Parathyroid adenoma (tissue), 2 donors: ENCODE results near the gene ABCA3.

ENCODE experiments used
- H2AFZ ChIP-seq: fragments of 300-600 bp; sonication (generic); one replicate; pipeline ENCODE4 v1.7.0; 2017; ENCODE audit warnings: antibody characterized with exemption, mild to moderate bottlenecking
- H3K27ac ChIP-seq: fragments of 300-600 bp; sonication (generic); one replicate; pipeline ENCODE4 v1.7.0; 2017
- H3K27me3 ChIP-seq: fragments of 300-600 bp; sonication (generic); one replicate; pipeline ENCODE4 v1.7.0; 2017; ENCODE audit warnings: low read length; ENCODE audit not compliant: control insufficient read depth, insufficient read depth
- H3K36me3 ChIP-seq: fragments of 300-600 bp; sonication (generic); one replicate; pipeline ENCODE4 v1.7.0; 2017; ENCODE audit warnings: low read length; ENCODE audit not compliant: control insufficient read depth, insufficient read depth
- H3K4me1 ChIP-seq: fragments of 300-600 bp; sonication (generic); one replicate; pipeline ENCODE4 v1.7.0; 2017; ENCODE audit warnings: control low read depth
- H3K4me2 ChIP-seq: fragments of 300-600 bp; sonication (generic); one replicate; pipeline ENCODE4 v1.7.0; 2017; ENCODE audit warnings: low read length
- H3K4me3 ChIP-seq: fragments of 300-600 bp; sonication (generic); one replicate; pipeline ENCODE4 v1.7.0; 2017; ENCODE audit warnings: low read depth, low read length
- H3K79me2 ChIP-seq: fragments of 300-600 bp; sonication (generic); one replicate; pipeline ENCODE4 v1.7.0; 2017; ENCODE audit warnings: control low read depth
- H3K9ac ChIP-seq: fragments of 300-600 bp; sonication (generic); one replicate; pipeline ENCODE4 v1.7.0; 2017; ENCODE audit warnings: mild to moderate bottlenecking
- H3K9me3 ChIP-seq: fragments of 300-600 bp; sonication (generic); one replicate; pipeline ENCODE4 v1.7.0; 2017; ENCODE audit warnings: low read length; ENCODE audit not compliant: control insufficient read depth
- CTCF ChIP-seq: fragments of 300-600 bp; sonication (generic); IDR thresholded peaks from one replicate; pipeline ENCODE4 v1.7.0; 2017; ENCODE audit warnings: antibody characterized with exemption, mild to moderate bottlenecking
- donor health status: primary hyperparathyroidism.

ABCA3 gene

DNA sequence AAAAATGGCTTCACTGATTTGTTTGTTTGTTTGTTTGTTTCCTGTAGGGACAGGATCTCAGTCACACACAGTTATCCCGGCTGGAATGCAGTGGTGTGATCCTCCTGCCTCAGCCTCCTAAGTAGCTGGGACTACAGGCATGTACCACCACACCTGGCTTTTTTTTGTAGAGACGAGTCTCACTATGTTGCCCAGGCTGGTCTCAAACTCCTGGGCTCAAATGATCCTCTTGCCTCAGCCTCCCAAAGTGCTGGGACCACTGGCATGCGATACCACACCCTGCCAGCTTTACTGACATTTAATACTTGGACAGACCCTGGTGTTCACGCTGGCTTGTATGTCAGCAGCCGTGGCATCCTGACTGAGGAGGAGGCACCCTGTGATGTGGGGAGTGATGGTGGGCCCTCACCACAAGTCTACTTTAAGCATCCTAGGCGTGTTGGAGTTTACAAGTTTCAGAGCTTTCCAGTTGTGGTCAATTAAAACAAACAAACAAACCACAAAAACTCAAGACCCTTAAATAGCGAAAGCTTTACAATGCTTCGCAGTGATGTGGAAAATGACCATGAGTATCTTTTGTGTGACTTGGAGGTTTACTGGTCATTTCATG, 5.1 kb downstream of the ABCA3 start:
- H3K4me3 ChIP-seq = no peak overlapping the region
- H3K9ac ChIP-seq = no peak overlapping the region
- H3K27ac ChIP-seq = no peak overlapping the region
- no peaks in the 10 kb centered on the region for H3K27me3 ChIP-seq
- H3K79me2 ChIP-seq = peaks cover 7% of the 10 kb centered on the region
- no peak overlapping the region for H3K4me2 ChIP-seq
- no peaks in the 10 kb centered on the region for H3K36me3 ChIP-seq
- H3K4me1 ChIP-seq = peaks cover 6% of the 10 kb centered on the region
- TF ChIP-seq CTCF = no peak
- no peak overlapping the region for H2AFZ ChIP-seq
- H3K9me3 ChIP-seq = no peaks in the 10 kb centered on the region

DNA sequence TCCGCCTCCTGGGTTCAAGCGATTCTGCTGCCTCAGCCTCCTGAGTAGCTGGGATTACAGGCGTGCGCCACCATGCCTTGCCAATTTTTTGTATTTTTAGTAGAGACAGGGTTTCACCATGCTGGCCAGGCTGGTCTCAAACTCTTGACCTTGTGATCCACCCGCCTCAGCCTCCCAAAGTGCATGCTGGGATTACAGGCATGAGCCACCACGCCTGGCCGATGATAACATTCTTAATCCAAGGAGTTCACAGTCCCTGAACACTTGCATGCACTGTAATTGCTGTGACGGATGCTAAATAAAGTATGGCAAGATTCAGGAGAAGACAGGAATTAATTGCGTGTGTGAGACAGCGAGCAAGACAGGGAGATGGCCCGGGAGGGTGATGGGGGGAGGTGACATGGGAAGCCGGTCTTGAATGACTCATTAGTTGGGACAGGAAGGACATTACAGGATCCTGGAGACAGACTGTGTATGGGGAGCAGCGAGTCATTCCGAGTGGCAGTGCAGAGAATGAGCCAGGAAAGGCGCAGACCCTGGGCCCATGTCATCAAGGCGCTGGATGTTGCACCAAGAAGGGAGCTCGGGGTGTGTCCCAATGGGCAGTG, 6.7 kb downstream of the ABCA3 start:
- Histone ChIP-seq H3K27me3 (no peaks in the 10 kb centered on the region), H3K4me2 (no peak overlapping the region), H3K36me3 (no peaks in the 10 kb centered on the region), H2AFZ (no peak overlapping the region), H3K4me3 (no peak overlapping the region), H3K27ac (no peak overlapping the region), H3K4me1 (no peaks in the 10 kb centered on the region), H3K9ac (no peak overlapping the region), H3K9me3 (no peaks in the 10 kb centered on the region), H3K79me2 (peaks cover 10% of the 10 kb centered on the region)
- TF ChIP-seq CTCF = no peak

GRCh38 chr16:2333231-2333630, 7.3 kb downstream of the ABCA3 start:
- Histone ChIP-seq H3K4me3 (no peak overlapping the region), H3K9ac (no peak overlapping the region), H3K4me1 (no peaks in the 10 kb centered on the region), H3K27ac (no peak overlapping the region), H3K9me3 (no peaks in the 10 kb centered on the region), H3K27me3 (no peaks in the 10 kb centered on the region), H3K79me2 (peaks cover 10% of the 10 kb centered on the region), H3K36me3 (no peaks in the 10 kb centered on the region), H3K4me2 (no peak overlapping the region), H2AFZ (no peak overlapping the region)
- TF ChIP-seq CTCF = no peak

DNA sequence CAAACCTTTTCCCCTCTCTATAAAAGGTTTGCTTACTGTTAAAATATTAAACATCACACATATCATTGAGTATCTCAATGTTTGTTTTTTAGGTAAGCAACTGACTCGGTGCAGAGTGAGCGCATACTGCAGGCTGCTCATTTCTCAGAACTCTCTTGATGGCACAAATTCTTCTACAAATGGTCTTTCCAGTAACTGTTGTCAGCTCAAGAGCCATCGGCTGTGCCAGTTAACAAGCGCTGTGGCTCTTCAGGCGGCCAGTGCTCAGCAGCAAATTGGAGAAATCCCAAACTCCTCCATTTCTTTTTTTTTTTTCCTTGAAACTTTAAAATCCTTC, 8.6 kb downstream of the ABCA3 start:
- no peak overlapping the region for H3K27ac ChIP-seq
- H3K4me3 ChIP-seq = no peak overlapping the region
- H3K9me3 ChIP-seq = no peaks in the 10 kb centered on the region
- no peak overlapping the region for H3K9ac ChIP-seq
- no peak overlapping the region for H3K4me2 ChIP-seq
- H3K4me1 ChIP-seq = no peaks in the 10 kb centered on the region
- H3K79me2 ChIP-seq = peaks cover 10% of the 10 kb centered on the region
- no peak overlapping the region for H2AFZ ChIP-seq
- no peaks in the 10 kb centered on the region for H3K36me3 ChIP-seq
- no peak for TF ChIP-seq CTCF
- H3K27me3 ChIP-seq = no peaks in the 10 kb centered on the region
